ENCODE measurements around the gene ADCY5.

ADCY5 gene

DNA sequence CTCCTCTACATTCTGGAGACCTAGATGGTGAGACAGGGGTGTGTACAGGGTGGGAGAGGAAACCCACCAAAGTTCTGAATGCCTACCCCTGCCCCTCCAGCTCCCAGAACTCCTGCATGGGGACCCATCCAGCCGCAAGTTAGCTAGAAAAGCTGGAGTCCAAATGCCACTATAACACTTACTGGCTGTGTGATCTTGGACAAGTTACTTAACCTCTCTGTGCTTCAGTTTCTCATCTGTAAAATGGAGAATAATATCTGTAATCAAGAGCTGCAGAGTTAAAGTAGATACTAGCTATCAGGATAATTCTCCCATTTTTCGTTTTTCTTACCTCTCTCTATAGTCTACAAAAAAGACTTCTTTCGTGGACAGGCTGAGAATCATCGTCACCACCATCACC, 63.4 kb downstream of the ADCY5 start:
- Histone ChIP-seq H3K9me3 (ENCODE audit: control insufficient read depth, insufficient read depth, low read depth, low read length) (no peaks in the 10 kb centered on the region), H3K27me3 (ENCODE audit: control insufficient read depth, insufficient read depth, low read length) (no peaks in the 10 kb centered on the region), H3K36me3 (ENCODE audit: control insufficient read depth, insufficient read depth, low read length) (no peaks in the 10 kb centered on the region), H3K27ac (ENCODE audit: low read depth, low read length) (no peak overlapping the region), H3K9ac (ENCODE audit: low read length) (no peak overlapping the region), H3K4me1 (ENCODE audit: control insufficient read depth, insufficient read depth, low read length) (peaks cover 18% of the 10 kb centered on the region), H3K4me3 (ENCODE audit: low read depth, low read length) (no peak overlapping the region)

DNA sequence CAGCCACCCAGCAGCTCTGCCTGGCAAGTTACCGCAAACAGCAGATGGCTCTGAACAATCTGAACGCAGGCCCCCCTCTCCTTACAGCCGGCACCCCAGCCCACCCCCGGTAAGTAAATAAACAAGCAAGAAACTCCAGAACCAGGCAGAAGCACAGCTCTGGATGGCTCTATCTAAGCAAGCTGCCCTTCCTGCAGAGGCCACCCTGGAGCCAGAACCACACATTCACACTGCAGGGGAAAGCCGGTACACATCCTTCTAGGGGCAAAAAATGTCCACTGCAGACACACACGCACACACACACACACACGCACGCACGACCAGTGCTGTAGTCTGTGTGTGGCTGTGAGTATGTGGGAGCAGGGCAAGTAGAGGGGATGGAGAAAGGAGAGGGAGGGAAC, 63.9 kb downstream of the ADCY5 start:
- H3K4me1 ChIP-seq (ENCODE audit: control insufficient read depth, insufficient read depth, low read length): peaks cover 18% of the 10 kb centered on the region
- H3K9me3 ChIP-seq (ENCODE audit: control insufficient read depth, insufficient read depth, low read depth, low read length): no peaks in the 10 kb centered on the region
- H3K4me3 ChIP-seq (ENCODE audit: low read depth, low read length): no peak overlapping the region
- no peak overlapping the region for H3K9ac ChIP-seq (ENCODE audit: low read length)
- H3K36me3 ChIP-seq (ENCODE audit: control insufficient read depth, insufficient read depth, low read length): no peaks in the 10 kb centered on the region
- H3K27ac ChIP-seq (ENCODE audit: low read depth, low read length): no peak overlapping the region
- H3K27me3 ChIP-seq (ENCODE audit: control insufficient read depth, insufficient read depth, low read length): no peaks in the 10 kb centered on the region

DNA sequence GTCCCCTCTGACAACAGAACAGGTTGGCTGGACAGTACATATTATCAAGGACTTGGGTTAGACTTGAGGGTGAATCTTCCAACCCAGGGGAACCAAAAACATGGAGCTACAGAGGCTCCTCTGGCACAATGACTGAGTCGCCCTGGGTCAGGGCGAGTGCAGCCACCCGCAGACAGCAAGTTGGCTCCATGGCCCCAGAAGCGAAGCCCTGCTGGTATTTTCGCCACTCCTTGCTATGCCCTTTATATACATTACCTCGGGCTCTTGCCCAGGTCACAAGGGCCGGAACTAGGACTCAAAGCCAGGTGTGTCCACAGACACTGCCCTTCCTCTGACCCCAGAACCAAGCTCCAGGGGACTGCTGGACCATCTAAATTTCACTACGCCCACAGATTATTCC, 64.6 kb downstream of the ADCY5 start:
- H3K36me3 ChIP-seq (ENCODE audit: control insufficient read depth, insufficient read depth, low read length): no peaks in the 10 kb centered on the region
- H3K27me3 ChIP-seq (ENCODE audit: control insufficient read depth, insufficient read depth, low read length): no peaks in the 10 kb centered on the region
- H3K9ac ChIP-seq (ENCODE audit: low read length): no peak overlapping the region
- no peak overlapping the region for H3K4me3 ChIP-seq (ENCODE audit: low read depth, low read length)
- H3K9me3 ChIP-seq (ENCODE audit: control insufficient read depth, insufficient read depth, low read depth, low read length): no peaks in the 10 kb centered on the region
- H3K27ac ChIP-seq (ENCODE audit: low read depth, low read length): no peak overlapping the region
- H3K4me1 ChIP-seq (ENCODE audit: control insufficient read depth, insufficient read depth, low read length): peaks cover 18% of the 10 kb centered on the region

DNA sequence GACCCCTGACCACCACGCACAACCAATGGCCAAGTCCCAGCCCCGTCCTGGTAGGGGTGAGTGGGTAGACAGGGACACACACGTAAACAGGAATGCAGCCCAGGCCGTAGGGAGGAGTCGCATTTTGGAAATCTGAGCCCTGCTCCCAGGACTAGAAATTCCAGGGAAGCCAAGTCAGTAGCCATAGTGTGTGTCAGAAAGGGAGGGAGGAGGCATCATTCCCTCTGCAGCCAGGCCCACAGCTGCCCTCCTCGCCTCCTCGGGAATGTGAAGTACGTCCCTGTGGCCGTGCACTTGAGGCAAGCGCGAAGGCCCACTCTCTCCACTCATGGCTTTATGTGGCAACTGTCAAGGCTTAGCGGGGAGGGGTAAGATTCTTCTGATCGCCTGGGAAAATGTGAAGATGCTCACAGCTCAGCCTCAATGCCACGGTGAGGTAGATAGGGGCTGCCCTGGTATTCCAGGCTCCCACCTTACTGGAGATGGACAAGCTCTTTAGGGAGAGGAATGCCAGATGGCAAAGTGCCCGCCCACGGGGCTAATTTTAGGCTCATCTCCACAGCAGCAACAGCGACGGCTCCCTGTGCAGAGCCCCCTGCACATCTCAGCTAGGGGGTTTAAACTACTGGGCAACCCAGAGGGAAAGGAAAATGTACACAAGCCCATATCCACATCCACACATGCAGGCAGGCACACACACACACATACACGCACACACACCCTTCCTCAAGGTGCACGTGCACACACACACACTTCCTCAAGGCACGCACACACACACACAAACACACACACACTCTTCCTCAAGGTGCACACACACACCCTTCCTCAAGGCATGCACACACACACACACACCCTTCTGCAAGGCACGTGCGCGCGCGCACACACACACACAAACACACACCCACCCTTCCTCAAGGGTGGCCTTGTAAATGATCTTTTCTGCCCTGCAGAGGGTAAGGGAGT, 65.5 kb downstream of the ADCY5 start:
- no peaks in the 10 kb centered on the region for H3K9me3 ChIP-seq (ENCODE audit: control insufficient read depth, insufficient read depth, low read depth, low read length)
- H3K4me3 ChIP-seq (ENCODE audit: low read depth, low read length): no peak overlapping the region
- H3K27me3 ChIP-seq (ENCODE audit: control insufficient read depth, insufficient read depth, low read length): no peaks in the 10 kb centered on the region
- no peak overlapping the region for H3K9ac ChIP-seq (ENCODE audit: low read length)
- H3K36me3 ChIP-seq (ENCODE audit: control insufficient read depth, insufficient read depth, low read length): no peaks in the 10 kb centered on the region
- H3K4me1 ChIP-seq (ENCODE audit: control insufficient read depth, insufficient read depth, low read length): peaks cover 18% of the 10 kb centered on the region
- H3K27ac ChIP-seq (ENCODE audit: low read depth, low read length): no peak overlapping the region

DNA sequence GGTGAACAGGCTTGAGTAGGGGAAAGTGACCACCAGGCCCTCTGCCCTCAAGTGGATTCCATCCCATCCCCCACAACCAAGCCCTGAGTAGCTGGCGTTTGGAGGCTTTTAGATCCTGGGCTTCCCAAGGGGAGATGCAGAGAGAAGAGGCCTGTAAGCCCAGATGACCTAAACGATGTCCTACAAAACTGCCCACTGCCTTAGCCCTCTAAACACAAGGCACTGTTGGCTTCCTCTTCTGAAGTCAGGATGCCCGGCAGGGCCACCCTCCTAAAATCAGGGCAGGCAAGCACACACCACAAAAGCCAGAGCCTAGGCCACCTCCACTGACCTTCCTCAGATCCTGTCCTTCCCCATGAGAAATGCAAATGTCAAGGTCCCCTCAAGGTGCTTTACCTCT, 68.6 kb downstream of the ADCY5 start:
- Histone ChIP-seq H3K9me3 (ENCODE audit: control insufficient read depth, insufficient read depth, low read depth, low read length) (no peaks in the 10 kb centered on the region), H3K27ac (ENCODE audit: low read depth, low read length) (no peak overlapping the region), H3K4me3 (ENCODE audit: low read depth, low read length) (no peak overlapping the region), H3K27me3 (ENCODE audit: control insufficient read depth, insufficient read depth, low read length) (no peaks in the 10 kb centered on the region), H3K9ac (ENCODE audit: low read length) (no peak overlapping the region), H3K36me3 (ENCODE audit: control insufficient read depth, insufficient read depth, low read length) (no peaks in the 10 kb centered on the region), H3K4me1 (ENCODE audit: control insufficient read depth, insufficient read depth, low read length) (peaks cover 15% of the 10 kb centered on the region)

DNA sequence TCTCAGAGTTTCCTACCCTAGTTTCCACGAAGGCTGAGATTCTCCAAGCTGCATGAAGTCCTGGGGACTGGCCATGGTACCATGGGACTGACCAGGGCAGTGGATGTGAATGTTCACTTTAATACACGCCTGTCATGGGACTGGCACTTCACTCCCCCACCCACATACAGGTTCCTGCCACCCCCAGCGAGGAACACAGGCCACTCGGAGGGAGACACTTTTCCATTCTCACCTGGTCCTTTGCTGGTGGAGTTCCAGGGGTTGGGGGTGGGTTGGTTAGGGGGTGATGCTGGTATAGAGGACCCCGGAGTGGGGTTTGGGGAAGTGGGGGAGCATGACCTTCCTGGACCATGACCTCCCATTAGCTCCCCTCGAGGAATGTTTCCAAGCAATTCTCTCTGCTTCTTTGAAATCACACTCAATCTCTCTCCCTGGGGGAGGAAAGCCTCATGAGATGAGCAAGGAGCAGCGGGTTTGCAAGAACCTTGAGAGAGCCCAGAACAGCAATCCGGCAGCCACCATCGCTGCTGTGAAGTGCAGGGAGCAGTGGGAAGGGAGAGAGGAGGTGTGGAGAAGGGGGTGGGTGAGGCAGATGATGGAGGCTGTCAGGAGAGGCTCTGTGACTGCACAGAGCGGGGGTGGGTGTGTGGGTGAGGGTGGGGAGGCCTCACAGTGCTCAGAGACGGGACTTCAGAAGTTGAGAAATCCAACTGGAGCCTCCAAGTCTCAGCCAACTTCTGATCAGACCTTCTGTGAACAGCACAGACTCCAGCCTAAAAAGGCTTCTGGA, 69.7 kb downstream of the ADCY5 start:
- no peak overlapping the region for H3K9ac ChIP-seq (ENCODE audit: low read length)
- H3K36me3 ChIP-seq (ENCODE audit: control insufficient read depth, insufficient read depth, low read length): no peaks in the 10 kb centered on the region
- H3K27ac ChIP-seq (ENCODE audit: low read depth, low read length): no peak overlapping the region
- peaks cover 11% of the 10 kb centered on the region for H3K4me1 ChIP-seq (ENCODE audit: control insufficient read depth, insufficient read depth, low read length)
- no peak overlapping the region for H3K4me3 ChIP-seq (ENCODE audit: low read depth, low read length)
- no peaks in the 10 kb centered on the region for H3K27me3 ChIP-seq (ENCODE audit: control insufficient read depth, insufficient read depth, low read length)
- no peaks in the 10 kb centered on the region for H3K9me3 ChIP-seq (ENCODE audit: control insufficient read depth, insufficient read depth, low read depth, low read length)

DNA sequence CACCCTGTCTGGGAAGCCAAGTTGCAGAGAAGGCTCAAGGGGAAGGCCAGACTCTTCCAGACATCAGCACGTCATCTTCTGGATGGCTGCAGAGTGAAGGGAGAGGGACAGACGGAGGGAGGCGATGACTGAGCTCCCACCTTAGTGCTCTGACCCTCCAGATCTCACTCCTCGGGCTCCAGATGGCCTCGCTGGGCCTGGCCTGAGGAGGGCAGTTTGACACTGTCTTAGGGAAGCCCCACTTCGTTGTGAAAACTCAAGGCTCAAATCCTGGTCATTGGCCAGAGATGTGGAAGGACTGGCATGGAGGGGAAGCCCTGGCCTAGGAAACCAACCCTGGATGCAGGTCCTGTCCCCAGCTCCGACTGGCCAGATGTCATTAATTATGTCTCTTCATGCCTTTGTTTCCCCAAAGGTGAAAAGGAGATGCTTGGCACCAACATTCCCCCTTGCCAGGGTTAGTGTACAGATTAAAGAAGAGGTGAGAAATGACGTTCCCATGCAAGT, 70.4 kb downstream of the ADCY5 start:
- Histone ChIP-seq H3K27me3 (ENCODE audit: control insufficient read depth, insufficient read depth, low read length) (no peaks in the 10 kb centered on the region), H3K4me3 (ENCODE audit: low read depth, low read length) (no peak overlapping the region), H3K36me3 (ENCODE audit: control insufficient read depth, insufficient read depth, low read length) (no peaks in the 10 kb centered on the region), H3K4me1 (ENCODE audit: control insufficient read depth, insufficient read depth, low read length) (peaks cover 6% of the 10 kb centered on the region), H3K9ac (ENCODE audit: low read length) (no peak overlapping the region), H3K27ac (ENCODE audit: low read depth, low read length) (no peak overlapping the region), H3K9me3 (ENCODE audit: control insufficient read depth, insufficient read depth, low read depth, low read length) (no peaks in the 10 kb centered on the region)

DNA sequence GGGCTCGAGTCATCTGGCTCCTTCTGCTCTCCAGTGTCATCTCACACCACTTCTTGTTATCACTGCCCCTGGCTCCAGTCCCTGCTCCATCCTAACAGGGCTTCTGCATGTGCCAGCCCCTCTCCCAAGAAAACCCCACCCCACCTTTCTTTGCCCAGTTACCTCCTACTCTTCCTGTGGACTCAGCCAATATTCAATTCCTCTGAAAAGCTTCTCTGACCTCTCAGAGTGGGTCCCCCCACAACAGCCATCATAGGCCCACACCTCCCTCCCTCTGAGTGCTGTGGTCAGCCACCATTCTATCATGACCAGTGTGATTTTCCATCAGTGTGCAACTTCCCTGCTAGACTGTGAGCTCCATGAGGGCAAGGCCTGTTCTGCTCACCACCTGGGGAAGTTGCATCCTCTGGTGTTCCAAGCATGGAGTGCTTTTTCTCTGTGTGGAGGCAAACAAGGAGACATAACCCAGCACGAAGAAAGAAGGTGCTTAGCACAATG, 71.6 kb downstream of the ADCY5 start:
- Histone ChIP-seq H3K36me3 (ENCODE audit: control insufficient read depth, insufficient read depth, low read length) (no peaks in the 10 kb centered on the region), H3K27ac (ENCODE audit: low read depth, low read length) (no peak overlapping the region), H3K9ac (ENCODE audit: low read length) (no peak overlapping the region), H3K4me1 (ENCODE audit: control insufficient read depth, insufficient read depth, low read length) (no peaks in the 10 kb centered on the region), H3K27me3 (ENCODE audit: control insufficient read depth, insufficient read depth, low read length) (no peaks in the 10 kb centered on the region), H3K4me3 (ENCODE audit: low read depth, low read length) (no peak overlapping the region), H3K9me3 (ENCODE audit: control insufficient read depth, insufficient read depth, low read depth, low read length) (no peaks in the 10 kb centered on the region)

DNA sequence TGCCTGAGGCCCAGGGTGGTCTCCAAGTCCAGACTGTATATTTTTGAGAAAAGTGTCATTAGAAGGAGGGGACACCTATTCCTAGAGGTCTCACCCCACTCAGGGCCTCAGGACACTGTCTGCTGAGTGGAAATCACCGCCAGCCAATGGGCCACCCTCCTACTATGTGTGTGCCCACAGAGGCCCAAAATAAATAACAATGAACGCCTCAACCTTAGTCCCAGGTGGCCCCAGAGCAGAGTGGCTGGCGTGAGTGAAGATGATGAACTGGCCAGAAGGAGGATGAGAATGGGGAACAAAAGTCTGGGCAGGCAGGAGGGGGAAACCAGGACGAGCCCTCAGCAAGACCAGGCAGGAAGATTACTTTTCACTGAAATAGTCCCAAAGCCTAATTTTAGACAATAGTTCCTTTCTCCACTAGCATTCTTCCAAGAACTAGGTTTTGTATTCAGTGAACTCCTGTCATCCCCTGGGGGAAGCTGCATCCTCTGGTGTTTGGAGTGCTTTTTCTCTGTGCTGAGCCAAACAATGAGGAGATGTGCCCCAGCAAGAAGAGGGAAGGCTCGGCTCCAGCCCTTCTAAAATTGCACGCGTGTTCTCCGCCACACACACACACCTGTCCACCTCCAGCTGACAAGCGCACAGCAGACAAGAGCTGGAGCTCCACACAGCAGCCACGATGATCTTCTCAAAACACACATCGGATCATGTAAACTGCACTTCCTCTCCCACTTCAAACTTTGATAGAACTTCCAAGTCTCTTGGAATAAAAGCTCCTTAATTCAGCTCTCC, 72.2 kb downstream of the ADCY5 start:
- H3K27ac ChIP-seq (ENCODE audit: low read depth, low read length): no peak overlapping the region
- H3K4me1 ChIP-seq (ENCODE audit: control insufficient read depth, insufficient read depth, low read length): no peaks in the 10 kb centered on the region
- no peaks in the 10 kb centered on the region for H3K36me3 ChIP-seq (ENCODE audit: control insufficient read depth, insufficient read depth, low read length)
- no peak overlapping the region for H3K4me3 ChIP-seq (ENCODE audit: low read depth, low read length)
- no peak overlapping the region for H3K9ac ChIP-seq (ENCODE audit: low read length)
- H3K9me3 ChIP-seq (ENCODE audit: control insufficient read depth, insufficient read depth, low read depth, low read length): no peaks in the 10 kb centered on the region
- no peaks in the 10 kb centered on the region for H3K27me3 ChIP-seq (ENCODE audit: control insufficient read depth, insufficient read depth, low read length)

DNA sequence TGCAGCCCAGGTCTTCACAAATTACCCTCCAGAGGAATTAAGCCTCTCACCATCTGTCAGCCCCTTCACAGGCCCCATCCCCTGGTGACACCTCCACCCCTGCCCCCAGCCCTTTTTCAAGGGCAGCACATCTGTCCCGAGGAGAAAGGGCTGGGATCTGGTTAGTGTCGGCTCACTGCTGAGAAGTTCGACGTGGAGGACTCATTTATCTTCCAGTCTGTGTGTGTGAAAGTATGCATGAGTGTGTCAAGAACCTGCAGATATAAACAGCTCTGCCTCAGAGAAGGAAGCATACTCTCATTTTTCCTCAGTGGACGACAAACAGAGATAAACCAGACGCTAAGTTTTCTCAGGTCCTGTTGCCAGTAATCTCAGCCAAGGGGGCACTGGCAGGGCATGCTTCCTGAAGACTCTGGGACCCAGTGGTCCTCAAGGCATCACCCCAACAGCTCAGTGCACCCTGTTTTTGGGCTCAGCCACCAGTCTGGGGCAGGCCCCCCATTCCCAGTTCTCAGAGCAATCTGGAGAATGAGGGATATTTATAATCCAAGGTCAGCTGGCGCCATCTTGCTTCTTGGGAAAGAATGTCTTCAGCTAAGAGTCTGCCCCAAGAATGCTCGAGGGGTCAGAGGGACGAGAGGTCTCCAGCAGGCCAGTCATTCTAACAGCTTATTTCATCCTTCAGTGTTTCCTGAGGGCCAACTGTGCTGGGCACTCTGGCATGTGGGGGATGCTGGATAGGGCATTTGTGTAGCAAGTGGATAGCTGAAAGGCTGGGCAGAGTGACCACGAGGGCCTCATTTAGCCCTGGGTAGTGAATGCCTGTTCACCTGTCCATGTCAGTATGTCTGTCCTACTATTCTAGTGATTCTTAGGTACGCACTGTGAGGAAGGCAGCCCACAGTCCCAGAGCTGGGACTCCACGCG, 73.6 kb downstream of the ADCY5 start:
- Histone ChIP-seq H3K4me3 (ENCODE audit: low read depth, low read length) (no peak overlapping the region), H3K27ac (ENCODE audit: low read depth, low read length) (no peak overlapping the region), H3K36me3 (ENCODE audit: control insufficient read depth, insufficient read depth, low read length) (no peaks in the 10 kb centered on the region), H3K9me3 (ENCODE audit: control insufficient read depth, insufficient read depth, low read depth, low read length) (no peaks in the 10 kb centered on the region), H3K27me3 (ENCODE audit: control insufficient read depth, insufficient read depth, low read length) (no peaks in the 10 kb centered on the region), H3K4me1 (ENCODE audit: control insufficient read depth, insufficient read depth, low read length) (no peaks in the 10 kb centered on the region), H3K9ac (ENCODE audit: low read length) (no peak overlapping the region)
